GM19372 (cell line): Measurements from ENCODE around the gene ZDBF2.
A peak's percentile ranks its signal among the peaks of the same experiment; 100 is the strongest.
"Not testable (repeated sequence)": the region's sequence is repeated elsewhere in the genome, so short reads cannot be mapped to it uniquely, and the experiment has no call there.

Experiments used
- ATAC-seq: cut with Tn5 transposase; IDR thresholded peaks from one replicate; pipeline ENCODE4 v1.9.1; 2021; ENCODE audit warnings: mild to moderate bottlenecking, low read depth, moderate library complexity; ENCODE audit not compliant: unreplicated experiment

ZDBF2 gene

DNA sequence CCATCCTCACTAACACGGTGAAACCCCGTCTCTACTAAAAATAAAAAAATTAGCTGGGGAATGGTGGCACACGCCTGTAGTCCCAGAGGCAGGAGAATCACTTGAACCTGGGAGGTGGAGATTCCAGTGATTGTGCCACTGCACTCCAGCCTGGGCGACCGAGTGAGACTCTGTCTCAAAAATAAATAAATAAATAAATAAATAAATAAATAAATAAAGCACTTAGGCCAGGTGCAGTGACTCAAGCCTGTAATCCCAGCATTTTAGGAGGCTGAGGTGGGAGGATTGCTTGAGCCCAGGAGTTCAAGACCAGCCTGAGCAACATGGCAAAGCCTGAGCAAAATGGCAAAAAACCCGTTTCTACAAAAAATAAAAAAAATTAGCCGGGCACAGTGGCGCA lies 15.8 kb upstream of the ZDBF2 start:
- not testable (repeated sequence) for ATAC-seq

DNA sequence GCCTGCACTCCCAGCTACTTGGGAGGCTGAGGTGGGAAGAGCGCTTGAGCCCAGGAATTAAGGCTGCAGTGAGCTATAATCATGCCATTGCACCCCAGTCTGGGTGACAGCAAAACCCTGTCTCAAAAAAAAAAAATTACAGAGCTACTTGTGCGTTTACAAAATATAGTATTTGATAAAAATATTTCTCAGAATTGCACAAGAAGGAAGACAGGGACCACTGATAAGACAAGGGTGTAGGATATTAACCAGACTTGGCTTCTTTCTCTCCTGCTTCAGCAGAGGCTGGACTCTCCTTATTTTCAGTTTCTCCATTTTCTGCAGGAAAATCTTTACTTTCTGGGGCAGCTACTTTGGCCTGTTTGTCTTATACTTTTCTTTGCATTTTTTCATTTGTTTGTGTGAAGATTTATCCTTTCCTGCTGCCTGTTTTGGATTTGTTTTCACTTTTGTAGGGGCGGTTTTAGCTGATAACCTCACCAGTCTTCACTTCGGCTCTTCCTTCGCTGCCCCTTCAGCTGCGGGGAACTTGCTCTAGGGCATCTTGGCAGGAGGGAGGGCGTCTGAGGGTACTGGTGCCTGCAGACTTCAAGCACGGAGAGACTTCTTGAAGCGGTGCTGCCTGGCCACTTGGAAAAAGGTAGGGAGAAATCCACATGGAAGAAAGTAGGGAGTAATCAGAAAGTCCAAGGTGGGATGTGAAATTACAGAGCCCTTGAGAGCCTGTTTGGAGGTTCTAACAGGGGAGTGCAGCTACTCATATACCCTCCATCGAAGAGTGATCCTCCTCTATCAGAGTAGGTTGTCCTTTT lies 14.9 kb upstream of the ZDBF2 start:
- ATAC-seq: no peak

DNA sequence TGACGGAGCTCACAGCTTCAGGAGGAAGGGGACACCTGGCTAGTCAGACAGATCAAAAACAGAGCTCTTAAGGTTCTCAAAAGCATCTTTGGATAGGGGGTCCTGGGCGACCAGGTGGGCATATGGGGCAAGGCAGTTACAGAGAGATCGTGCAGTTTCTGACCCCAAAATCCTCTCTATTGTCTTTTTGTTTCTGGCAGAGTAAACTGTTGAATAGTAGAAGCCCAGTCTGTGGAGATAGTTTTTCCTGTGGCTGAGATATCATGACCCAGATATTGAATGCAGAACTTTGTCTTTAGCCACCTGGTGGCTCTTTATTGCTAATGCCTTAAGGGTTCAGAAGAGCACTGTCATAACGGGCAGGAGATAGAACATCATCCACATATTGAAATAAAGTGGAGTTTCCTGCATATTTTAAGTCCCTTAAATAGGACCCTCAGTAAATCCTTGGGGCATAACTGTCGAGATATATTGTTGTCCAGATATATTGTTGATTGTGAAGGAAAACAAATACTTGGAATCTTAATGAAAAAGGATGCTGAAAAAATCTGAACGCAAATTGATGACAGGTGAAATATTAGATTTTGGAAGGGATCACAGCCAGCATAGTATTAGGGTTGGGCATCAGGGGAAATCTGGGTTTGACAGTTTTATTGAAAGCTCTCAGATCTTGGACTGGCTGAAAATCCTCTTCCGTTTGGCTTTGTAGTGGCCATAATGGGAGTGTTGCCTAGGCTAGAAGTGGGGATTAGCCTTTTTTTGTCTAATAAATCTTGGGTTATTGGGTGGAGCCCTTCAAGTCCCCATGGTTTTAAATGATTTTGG lies 14.1 kb upstream of the ZDBF2 start:
- ATAC-seq: peak; percentile 87

DNA sequence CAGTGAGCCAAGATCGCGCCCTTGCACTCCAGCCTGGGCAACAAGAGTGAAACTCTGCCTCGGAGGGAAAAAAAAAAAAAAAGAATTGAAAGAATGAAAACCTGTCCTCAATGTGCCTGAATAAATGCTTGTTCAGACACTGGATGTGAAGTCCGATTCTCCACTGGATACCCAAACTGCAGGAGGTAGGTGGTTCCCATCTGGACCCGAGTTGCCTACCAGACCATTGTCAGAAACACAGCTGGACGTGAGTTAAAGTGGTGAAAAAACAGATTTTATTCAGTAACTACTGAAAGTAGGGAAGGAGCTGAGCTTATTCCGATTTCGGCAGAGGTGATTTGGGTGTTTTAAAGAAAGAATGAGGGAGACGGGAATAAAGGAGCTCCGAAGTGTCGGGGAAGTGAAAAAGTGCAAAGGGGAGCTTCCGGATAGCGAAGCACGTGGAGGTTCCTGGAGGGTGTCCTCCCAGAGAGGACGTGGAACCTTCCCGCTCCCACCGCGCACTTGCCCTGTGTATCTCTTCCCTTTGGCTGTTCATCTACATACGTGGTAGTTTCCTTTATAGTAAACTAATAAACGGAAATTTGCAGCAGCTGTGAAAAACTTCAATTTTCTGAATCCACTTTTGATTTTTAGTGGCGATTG lies 10.4 kb upstream of the ZDBF2 start:
- ATAC-seq: no peak

DNA sequence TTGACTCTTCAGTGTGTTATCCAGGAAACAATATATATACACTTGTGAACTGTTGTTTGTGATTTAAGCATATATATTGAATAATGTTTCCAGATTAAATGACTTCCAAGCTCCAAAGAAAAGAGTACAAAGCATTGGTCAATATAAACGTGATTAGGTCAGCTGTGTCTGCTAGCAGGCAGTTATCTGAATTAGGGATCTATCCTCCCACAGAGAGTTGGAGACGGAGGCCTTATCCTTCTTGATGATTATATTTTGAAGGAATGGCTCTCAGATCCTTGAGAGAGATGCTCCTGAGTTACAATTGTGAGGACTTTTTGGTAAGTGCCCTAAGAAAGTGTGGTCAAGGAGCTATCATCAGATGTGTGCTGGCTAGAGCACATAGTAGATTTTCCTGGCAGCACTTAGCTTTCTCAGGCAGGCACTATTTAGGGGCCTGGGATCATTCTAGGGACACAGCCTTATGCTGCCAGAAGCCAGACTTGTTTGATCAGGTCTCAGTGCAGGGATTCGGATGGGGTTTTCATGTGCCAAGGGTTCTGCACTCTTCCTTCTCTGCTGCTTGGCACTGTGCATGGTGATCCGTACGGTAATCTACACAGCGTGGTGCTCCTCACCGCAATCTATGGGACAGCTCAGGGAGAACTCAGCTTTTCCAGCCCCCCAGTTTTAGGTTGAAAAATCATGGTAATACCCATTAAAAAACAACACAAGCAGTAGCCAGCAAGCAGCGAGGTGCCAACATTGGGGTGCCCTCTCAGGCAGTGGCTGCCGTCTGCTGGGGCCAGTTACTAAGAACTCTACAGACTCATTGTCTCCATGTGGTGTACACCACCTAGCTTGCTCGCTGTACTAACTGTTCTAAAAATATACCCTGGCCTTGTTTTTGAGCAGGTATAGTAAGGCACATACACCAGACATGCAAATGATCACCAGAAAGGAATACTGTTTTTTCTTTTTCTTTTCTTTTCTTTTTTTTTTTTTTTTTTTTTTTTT lies 8.0 kb upstream of the ZDBF2 start:
- ATAC-seq: no peak

DNA sequence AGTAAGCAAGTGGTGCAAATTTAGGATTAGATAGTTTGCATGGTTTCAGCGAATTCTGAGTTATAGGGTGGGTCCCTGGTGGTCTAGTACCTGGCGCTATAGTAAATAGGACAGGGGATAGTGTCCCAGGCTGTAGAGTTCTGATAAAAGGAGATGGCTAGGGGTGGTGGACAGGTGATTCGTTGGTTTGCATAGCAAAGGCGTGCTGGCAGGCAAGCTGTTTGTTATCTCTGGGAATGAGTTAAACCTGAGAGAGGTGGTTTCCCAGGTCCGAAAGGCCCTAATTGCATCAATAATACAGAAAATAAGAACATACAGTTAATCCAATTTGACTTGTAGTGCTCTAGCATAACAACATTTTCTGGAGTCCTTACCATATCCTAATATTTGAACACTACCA lies 6.9 kb upstream of the ZDBF2 start:
- ATAC-seq: no peak

DNA sequence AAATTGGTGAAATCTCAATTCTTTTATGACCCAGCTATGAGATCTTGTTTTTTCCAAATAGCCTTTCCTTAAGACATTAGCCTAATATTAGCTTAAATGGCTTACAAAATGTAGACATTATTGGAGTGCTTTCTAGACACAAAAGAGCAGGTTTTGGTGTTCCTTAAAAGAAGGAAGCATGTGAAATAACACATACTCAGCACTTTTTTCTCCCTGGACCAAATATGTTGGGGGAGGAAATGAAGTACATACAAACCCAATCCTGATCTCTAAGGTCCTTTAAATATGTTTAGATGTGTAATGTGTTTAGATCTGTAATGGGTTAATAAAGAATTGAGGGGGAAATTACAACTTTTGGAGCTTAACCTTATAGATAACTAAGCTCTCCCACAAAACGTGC lies 3.4 kb upstream of the ZDBF2 start:
- no peak for ATAC-seq

DNA sequence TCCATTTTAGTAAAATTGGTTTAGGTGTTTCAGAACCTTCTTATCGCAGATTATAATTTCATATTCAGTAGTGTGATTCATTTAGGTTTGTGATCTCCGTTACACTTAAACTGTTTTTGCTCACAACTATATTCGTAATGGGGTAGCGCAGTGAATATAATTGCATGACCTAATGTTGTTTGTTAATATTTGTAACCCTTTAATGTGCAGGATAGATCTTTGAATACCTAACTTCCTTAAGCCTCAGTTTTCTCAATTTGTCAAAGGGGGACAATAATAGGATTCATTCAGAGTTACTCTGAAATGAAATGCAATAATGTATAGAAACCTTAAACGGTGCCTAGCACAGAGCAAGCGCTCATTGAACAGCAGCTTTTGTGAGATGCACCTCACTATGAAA lies 558 bp upstream of the ZDBF2 start:
- ATAC-seq: no peak

DNA sequence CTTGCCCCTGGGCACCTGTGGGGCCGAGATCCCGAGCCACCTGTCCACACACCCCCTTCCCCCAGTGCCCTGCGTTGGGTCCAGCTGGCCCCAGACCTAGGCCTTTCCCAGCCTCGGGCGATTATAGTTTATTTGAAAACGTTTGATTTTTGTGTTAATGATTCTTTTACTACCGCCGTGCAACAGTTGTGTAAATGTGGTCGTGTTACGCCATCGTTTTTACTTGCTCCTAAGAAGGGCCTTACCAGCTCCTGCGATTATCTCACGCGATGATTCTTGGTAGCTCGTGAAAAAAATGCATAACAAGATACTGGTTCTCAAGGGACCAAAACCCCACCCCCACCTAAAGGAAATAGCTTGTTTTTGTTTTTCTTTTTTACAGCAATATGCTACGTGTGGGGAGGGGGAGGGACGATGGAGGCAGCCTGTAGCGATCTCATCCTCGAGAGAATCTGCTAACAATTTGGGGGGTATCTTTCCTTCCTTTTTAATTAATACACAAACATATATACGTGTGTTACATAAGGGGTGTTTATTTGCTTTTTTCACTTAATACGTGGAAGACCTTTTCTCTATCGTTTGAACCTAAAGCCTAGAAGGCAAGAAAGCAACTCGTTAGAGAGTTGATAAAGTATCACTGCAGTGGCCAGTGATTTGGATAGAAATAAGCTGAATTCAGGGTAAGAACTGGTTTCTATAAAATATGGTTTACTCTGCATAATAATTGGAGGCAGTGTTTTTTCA lies 1.0 kb downstream of the ZDBF2 start:
- ATAC-seq: peak; percentile 21

DNA sequence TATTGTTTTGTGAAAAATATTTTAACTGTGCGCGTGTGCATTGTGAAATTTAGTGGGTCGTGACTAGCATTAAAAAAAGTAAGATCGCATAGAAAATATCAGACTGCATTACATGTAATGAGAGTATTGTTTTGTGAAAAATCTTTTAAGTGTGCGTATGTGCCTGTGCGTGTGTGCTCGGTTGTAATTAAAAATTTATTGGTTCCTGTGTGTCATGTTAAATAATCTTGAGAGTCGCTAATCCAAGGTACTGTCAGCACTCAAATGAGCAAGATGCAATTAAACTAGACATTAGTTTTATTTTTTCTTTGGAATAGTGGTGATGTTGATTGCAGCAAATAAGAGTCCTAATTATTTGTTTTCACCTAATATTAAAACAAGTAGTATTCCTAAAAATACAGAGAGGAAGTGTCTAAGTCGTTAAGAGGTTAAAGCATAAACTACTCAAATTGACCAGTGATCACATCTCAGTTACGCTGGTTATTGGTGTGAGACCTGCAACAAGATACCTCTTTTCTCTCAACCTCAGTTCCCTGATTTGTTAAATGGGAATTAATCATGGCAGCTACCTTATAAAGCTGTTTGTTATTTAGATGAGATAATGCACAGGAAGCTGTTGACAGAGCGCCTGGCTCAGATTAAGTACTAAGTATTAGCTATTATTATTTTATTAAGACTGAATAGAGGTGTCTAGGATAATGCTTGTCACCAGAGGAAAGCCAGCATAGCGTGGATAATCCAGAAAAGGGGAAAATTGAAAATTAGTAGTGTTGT lies 1.9 kb downstream of the ZDBF2 start:
- ATAC-seq: no peak

DNA sequence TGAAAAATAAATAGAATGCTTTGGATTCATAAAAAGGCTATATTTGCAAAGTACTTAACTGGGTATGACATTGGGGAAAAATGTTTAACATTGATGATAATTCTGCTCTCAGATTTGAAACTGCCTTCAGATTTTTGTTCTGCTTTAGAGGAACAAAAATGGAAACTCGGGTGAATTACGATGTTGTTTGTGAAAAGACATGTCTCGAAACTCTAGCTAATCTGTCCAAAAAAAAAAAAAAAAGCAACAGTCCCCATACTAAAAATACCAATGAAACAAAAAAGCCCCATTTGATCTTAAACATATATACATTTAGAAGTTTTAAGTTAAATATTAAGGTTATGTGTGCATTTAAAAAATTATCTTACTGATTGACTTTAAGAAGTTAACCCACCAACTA lies 3.0 kb downstream of the ZDBF2 start:
- no peak for ATAC-seq

DNA sequence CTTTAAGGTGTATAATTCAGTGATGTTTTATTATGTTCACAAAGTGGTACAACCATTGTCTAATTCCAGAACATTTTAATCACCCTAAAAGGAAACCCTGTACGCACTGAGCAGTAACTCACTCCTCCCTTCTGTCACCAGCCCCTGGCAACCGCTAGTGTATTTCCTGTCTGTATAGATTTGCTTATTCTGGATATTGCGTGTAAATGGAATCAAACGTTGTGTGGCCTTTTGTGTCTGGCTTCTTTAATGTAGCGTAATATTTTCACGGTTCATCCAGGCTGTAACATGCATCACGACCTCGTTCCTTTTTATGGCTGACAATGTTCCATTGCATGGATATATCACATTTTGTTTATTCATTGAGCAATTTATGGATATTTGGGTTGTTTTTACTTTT lies 8.3 kb downstream of the ZDBF2 start:
- no peak for ATAC-seq

DNA sequence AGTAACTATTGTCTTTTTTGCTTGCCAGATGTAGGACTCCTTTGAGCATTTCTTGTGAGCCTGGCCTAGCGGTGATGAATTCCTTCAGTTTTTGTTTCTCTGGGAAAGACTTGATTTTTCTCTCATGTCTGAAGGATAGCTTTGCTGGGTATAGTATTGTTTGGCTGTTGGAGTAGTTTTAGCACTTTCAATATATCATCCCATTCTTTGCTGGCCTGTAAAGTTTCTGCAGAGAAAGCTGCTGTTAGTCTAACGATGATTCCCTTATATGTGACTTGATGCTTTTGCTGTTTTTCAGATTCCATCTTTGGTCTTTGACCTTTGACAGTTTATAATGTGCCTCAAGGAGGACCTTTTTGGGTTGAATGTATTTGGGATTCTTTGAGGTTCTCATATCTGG lies 12.7 kb downstream of the ZDBF2 start:
- ATAC-seq: no peak

DNA sequence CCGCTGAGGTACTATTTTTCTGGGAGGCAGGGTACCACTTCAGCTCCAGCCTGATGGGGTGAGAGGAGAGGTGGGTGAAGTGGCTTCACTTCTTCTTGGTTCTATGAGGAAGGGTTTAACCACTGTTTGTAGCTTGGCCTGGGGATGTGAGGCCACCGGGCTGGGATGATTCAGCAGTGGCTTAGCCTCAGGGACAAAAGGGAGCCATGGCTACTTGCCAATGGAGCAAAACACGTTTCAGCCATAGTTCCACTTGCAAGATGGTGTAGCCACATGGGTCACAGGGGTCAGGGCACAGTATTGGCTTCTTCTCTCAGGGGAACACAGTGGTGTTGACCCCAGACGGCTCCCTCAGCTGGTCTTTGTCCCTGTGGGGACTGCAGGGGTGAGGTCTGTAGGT lies 14.9 kb downstream of the ZDBF2 start:
- no peak for ATAC-seq

DNA sequence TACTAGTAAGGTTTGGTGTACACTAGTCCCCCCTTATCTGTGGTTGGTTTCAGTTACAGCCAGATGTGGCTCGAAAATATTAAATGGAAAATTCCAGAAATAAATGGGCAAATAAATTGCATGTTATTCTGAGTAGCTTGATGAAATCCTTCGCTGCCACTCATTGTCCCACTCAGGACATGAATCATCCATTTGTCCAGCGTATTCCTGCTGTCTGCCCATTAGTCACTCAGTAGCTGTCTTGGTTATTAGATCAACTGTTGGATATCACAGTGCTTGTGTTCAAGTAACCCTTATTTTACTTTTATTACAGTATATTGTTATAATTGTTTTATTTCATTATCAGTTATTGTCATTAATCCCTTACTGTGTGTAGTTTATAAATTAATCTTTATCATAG lies 21.7 kb downstream of the ZDBF2 start:
- ATAC-seq: no peak

DNA sequence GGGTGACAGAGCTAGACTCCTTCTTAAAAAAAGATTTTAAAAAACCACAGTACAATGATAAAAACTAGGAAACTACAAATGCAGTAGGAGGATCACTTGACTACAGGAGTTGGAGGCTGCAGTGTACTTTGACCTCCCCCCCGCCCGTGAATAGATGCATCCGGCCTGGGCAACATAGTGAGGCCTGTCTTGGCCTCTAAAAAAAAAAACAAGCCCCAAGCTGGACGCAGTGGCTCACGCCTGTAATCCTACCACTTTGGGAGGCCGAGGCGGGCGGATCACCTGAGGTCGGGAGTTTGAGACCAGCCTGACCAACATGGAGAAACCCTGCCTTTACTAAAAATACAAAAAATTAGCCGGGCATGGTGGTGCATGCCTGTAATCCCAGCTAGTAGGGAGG lies 25.1 kb downstream of the ZDBF2 start:
- ATAC-seq: not testable (repeated sequence)

DNA sequence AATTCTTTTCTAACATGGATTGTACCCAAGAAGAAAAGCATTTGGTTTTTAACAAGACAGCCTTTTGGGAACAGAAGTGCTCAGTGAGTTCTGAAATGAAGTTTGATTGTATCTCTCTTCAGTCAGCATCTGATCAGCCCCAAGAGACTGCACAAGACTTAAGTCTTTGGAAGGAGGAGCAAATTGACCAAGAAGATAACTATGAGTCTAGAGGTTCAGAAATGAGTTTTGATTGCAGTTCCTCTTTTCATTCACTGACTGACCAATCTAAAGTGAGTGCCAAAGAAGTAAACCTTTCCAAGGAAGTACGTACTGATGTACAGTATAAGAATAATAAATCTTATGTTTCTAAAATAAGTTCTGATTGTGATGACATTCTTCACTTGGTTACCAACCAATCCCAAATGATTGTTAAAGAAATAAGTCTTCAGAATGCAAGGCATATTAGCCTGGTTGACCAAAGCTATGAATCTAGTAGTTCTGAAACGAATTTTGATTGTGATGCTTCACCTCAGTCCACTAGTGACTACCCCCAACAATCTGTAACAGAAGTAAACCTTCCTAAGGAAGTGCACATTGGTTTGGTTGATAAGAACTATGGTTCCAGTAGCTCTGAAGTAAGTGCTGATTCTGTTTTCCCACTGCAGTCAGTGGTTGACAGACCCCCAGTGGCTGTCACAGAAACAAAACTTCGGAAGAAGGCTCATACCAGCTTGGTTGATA lies 31.2 kb downstream of the ZDBF2 start:
- peak; percentile 61 for ATAC-seq

DNA sequence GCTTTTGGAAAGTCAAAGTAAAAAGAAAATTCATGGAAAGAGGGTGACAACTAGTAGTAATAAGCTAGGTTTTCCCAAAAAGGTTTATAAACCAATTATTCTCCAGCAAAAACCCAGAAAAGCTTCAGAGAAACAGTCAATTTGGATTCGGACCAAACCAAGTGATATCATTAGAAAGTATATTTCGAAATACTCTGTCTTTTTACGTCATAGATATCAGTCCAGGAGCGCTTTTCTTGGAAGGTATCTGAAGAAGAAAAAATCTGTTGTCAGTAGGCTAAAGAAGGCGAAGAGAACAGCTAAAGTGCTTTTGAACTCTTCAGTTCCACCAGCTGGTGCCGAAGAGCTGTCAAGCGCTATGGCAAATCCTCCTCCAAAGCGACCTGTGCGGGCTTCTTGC lies 36.6 kb downstream of the ZDBF2 start:
- no peak for ATAC-seq
